NCI-H2227 (cell line): ENCODE results near the gene ASPHD1.
"Not testable (repeated sequence)": the region's sequence is repeated elsewhere in the genome, so short reads cannot be mapped to it uniquely, and the experiment has no call there.

Source experiments
- DNase-seq: peaks from one replicate; lab custom pipeline; 2025; ENCODE audit not compliant: unreplicated experiment; lab: John Stamatoyannopoulos, UW

Gene ASPHD1

GRCh38 chr16:29927070-29927905 lies 27.0 kb downstream of the ASPHD1 start:
- DNase-seq: peak; percentile 57

GRCh38 chr16:29931750-29932149 lies 31.5 kb downstream of the ASPHD1 start:
- DNase-seq: not testable (repeated sequence)

GRCh38 chr16:29940656-29941055 lies 40.4 kb downstream of the ASPHD1 start:
- DNase-seq: no peak

- DNase-seq: peak; percentile 57
Observed at GRCh38 chr16:29943846-29944799, 43.8 kb downstream of the ASPHD1 start.

GRCh38 chr16:29947897-29948296 lies 47.6 kb downstream of the ASPHD1 start:
- no peak for DNase-seq

GRCh38 chr16:29950806-29951461 lies 50.6 kb downstream of the ASPHD1 start:
- no peak for DNase-seq

- DNase-seq: no peak
Observed at GRCh38 chr16:29951625-29952365, 51.5 kb downstream of the ASPHD1 start.
